ENCODE measurements around the gene CFAP73. TPM values are rescaled to one million over a fixed set of nuclear protein-coding genes. Genes with fewer than 3 reads are reported as not detected.

Gene CFAP73
- total and polyA plus RNA-seq, 2 of the 8 experiments (the other 6 are each of a cell fraction or from before 2014, with no cell fraction given): 0.45 to 0.56 TPM

DNA sequence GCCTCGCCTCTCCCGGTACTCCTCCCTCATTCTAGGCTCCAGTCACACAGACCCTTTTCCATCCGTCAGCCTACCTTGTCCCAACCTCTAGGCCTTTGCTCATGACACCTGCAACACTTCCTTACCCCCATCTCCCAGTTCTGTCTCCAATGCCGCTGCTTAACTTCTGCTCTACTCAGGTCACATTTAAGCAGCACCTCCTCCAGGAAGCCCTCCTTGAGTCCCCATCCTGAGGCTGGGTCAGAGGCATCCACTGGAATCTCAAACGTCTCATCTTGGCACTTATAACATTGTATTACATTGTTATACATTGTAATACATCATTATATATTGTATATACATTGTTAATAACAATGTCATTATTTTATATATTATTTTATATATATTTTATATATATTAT lies 46.7 kb upstream of the CFAP73 start (continued):
- TF ChIP-seq, protein P1, sequence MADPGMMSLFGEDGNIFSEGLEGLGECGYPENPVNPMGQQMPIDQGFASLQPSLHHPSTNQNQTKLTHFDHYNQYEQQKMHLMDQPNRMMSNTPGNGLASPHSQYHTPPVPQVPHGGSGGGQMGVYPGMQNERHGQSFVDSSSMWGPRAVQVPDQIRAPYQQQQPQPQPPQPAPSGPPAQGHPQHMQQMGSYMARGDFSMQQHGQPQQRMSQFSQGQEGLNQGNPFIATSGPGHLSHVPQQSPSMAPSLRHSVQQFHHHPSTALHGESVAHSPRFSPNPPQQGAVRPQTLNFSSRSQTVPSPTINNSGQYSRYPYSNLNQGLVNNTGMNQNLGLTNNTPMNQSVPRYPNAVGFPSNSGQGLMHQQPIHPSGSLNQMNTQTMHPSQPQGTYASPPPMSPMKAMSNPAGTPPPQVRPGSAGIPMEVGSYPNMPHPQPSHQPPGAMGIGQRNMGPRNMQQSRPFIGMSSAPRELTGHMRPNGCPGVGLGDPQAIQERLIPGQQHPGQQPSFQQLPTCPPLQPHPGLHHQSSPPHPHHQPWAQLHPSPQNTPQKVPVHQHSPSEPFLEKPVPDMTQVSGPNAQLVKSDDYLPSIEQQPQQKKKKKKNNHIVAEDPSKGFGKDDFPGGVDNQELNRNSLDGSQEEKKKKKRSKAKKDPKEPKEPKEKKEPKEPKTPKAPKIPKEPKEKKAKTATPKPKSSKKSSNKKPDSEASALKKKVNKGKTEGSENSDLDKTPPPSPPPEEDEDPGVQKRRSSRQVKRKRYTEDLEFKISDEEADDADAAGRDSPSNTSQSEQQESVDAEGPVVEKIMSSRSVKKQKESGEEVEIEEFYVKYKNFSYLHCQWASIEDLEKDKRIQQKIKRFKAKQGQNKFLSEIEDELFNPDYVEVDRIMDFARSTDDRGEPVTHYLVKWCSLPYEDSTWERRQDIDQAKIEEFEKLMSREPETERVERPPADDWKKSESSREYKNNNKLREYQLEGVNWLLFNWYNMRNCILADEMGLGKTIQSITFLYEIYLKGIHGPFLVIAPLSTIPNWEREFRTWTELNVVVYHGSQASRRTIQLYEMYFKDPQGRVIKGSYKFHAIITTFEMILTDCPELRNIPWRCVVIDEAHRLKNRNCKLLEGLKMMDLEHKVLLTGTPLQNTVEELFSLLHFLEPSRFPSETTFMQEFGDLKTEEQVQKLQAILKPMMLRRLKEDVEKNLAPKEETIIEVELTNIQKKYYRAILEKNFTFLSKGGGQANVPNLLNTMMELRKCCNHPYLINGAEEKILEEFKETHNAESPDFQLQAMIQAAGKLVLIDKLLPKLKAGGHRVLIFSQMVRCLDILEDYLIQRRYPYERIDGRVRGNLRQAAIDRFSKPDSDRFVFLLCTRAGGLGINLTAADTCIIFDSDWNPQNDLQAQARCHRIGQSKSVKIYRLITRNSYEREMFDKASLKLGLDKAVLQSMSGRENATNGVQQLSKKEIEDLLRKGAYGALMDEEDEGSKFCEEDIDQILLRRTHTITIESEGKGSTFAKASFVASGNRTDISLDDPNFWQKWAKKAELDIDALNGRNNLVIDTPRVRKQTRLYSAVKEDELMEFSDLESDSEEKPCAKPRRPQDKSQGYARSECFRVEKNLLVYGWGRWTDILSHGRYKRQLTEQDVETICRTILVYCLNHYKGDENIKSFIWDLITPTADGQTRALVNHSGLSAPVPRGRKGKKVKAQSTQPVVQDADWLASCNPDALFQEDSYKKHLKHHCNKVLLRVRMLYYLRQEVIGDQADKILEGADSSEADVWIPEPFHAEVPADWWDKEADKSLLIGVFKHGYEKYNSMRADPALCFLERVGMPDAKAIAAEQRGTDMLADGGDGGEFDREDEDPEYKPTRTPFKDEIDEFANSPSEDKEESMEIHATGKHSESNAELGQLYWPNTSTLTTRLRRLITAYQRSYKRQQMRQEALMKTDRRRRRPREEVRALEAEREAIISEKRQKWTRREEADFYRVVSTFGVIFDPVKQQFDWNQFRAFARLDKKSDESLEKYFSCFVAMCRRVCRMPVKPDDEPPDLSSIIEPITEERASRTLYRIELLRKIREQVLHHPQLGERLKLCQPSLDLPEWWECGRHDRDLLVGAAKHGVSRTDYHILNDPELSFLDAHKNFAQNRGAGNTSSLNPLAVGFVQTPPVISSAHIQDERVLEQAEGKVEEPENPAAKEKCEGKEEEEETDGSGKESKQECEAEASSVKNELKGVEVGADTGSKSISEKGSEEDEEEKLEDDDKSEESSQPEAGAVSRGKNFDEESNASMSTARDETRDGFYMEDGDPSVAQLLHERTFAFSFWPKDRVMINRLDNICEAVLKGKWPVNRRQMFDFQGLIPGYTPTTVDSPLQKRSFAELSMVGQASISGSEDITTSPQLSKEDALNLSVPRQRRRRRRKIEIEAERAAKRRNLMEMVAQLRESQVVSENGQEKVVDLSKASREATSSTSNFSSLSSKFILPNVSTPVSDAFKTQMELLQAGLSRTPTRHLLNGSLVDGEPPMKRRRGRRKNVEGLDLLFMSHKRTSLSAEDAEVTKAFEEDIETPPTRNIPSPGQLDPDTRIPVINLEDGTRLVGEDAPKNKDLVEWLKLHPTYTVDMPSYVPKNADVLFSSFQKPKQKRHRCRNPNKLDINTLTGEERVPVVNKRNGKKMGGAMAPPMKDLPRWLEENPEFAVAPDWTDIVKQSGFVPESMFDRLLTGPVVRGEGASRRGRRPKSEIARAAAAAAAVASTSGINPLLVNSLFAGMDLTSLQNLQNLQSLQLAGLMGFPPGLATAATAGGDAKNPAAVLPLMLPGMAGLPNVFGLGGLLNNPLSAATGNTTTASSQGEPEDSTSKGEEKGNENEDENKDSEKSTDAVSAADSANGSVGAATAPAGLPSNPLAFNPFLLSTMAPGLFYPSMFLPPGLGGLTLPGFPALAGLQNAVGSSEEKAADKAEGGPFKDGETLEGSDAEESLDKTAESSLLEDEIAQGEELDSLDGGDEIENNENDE (IDR thresholded peaks at IDR 0.05; ENCODE audit: insufficient replicate concordance, low read length): no peak
- TF ChIP-seq CBX8 (IDR thresholded peaks at IDR 0.05; ENCODE audit: borderline replicate concordance, low read depth, low read length) (no peak), EP300 (IDR thresholded peaks at IDR 0.05; ENCODE audit: borderline replicate concordance in 1 of 2, low read depth in 2 of 2, low read length in 2 of 2) (no peak)

Data from H1 (cell line).